Measurements from ENCODE around the gene CFAP100.

CFAP100 gene

GRCh38 chr3:126380011-126380768 lies 14.5 kb upstream of the CFAP100 start:
- TF ChIP-seq EP300 (IDR thresholded peaks at IDR 0.05; ENCODE audit: borderline replicate concordance) = no peak
- no peak for TF ChIP-seq EGR1 (IDR thresholded peaks at IDR 0.05)
- no peak for TF ChIP-seq CREB1 (IDR thresholded peaks at IDR 0.05; ENCODE audit: low read depth)
- TF ChIP-seq YY1 (IDR thresholded peaks at IDR 0.05; ENCODE audit: low read depth) = no peak
- TF ChIP-seq USF1 (IDR thresholded peaks at IDR 0.05) = no peak
- TF ChIP-seq NFIC (IDR thresholded peaks at IDR 0.05) = no peak
- TF ChIP-seq REST (IDR thresholded peaks at IDR 0.05; ENCODE audit: low read depth) = no peak
- TF ChIP-seq TAF1 (IDR thresholded peaks at IDR 0.05; ENCODE audit: low read depth) = no peak
- no peak for TF ChIP-seq RAD21 (IDR thresholded peaks at IDR 0.05; ENCODE audit: low read depth)
- TF ChIP-seq TCF12 (IDR thresholded peaks at IDR 0.05; ENCODE audit: low read depth) = no peak

GRCh38 chr3:126381966-126382365 lies 12.7 kb upstream of the CFAP100 start:
- TF ChIP-seq EGR1 (IDR thresholded peaks at IDR 0.05) (no peak), USF1 (IDR thresholded peaks at IDR 0.05) (no peak), RAD21 (IDR thresholded peaks at IDR 0.05; ENCODE audit: low read depth) (no peak), TCF12 (IDR thresholded peaks at IDR 0.05; ENCODE audit: low read depth) (no peak), FOXM1 (IDR thresholded peaks at IDR 0.05; ENCODE audit: borderline replicate concordance, low read depth) (no peak), CREB1 (IDR thresholded peaks at IDR 0.05; ENCODE audit: low read depth) (no peak), EP300 (IDR thresholded peaks at IDR 0.05; ENCODE audit: borderline replicate concordance) (no peak), TEAD4 (IDR thresholded peaks at IDR 0.05) (no peak), REST (IDR thresholded peaks at IDR 0.05; ENCODE audit: low read depth) (no peak), MAX (IDR thresholded peaks at IDR 0.05) (no peak), YY1 (IDR thresholded peaks at IDR 0.05; ENCODE audit: low read depth) (no peak), NFIC (IDR thresholded peaks at IDR 0.05) (no peak), ZBTB7A (IDR thresholded peaks at IDR 0.05; ENCODE audit: low read depth) (no peak), CEBPB (IDR thresholded peaks at IDR 0.05) (no peak), TAF1 (IDR thresholded peaks at IDR 0.05; ENCODE audit: low read depth) (no peak)

- no peak for TF ChIP-seq NFIC (IDR thresholded peaks at IDR 0.05)
- no peak for TF ChIP-seq TCF12 (IDR thresholded peaks at IDR 0.05; ENCODE audit: low read depth)
- TF ChIP-seq EGR1 (IDR thresholded peaks at IDR 0.05) = peak; percentile 79
- no peak for TF ChIP-seq CREB1 (IDR thresholded peaks at IDR 0.05; ENCODE audit: low read depth)
- TF ChIP-seq TAF1 (IDR thresholded peaks at IDR 0.05; ENCODE audit: low read depth) = peak; percentile 33; the same call in 1 of the 2 replicates
- TF ChIP-seq YY1 (IDR thresholded peaks at IDR 0.05; ENCODE audit: low read depth) = peak; percentile 53; the same call in 1 of the 2 replicates
- no peak for TF ChIP-seq CEBPB (IDR thresholded peaks at IDR 0.05)
- TF ChIP-seq MAX (IDR thresholded peaks at IDR 0.05) = peak; percentile 75
- TF ChIP-seq TEAD4 (IDR thresholded peaks at IDR 0.05) = peak; percentile 13
- TF ChIP-seq RAD21 (IDR thresholded peaks at IDR 0.05; ENCODE audit: low read depth) = peak; percentile 85
- TF ChIP-seq EP300 (IDR thresholded peaks at IDR 0.05; ENCODE audit: borderline replicate concordance) = 0 out of 2 replicates have a peak, but pooled peaks have one; percentile 11
- peak; percentile 62 for TF ChIP-seq ZBTB7A (IDR thresholded peaks at IDR 0.05; ENCODE audit: low read depth)
- TF ChIP-seq REST (IDR thresholded peaks at IDR 0.05; ENCODE audit: low read depth) = no peak
These were observed 5.5 kb upstream of the CFAP100 start for GRCh38 chr3:126389112-126389793.

Data from Ishikawa (cell line).